Measurements from ENCODE around the gene SPDYE1.
"Not testable (repeated sequence)": the region's sequence is repeated elsewhere in the genome, so short reads cannot be mapped to it uniquely, and the experiment has no call there.

Gene SPDYE1

GRCh38 chr7:43997532-43997931 lies at the start of gene SPDYE1:
Gene SPDYE1, plus strand, starts transcription at chr7:43997897. Its CDS starts 2,053 bp downstream, at chr7:43999950.
- DNase-seq: not testable (repeated sequence)

GRCh38 chr7:43952028-43952427 lies 45.7 kb upstream of the SPDYE1 start:
- DNase-seq: no peak

GRCh38 chr7:43953071-43953470 lies 44.6 kb upstream of the SPDYE1 start:
- DNase-seq: no peak

GRCh38 chr7:43954524-43955228 lies 43.0 kb upstream of the SPDYE1 start:
- DNase-seq: peak; percentile 15

GRCh38 chr7:43956027-43956426 lies 41.7 kb upstream of the SPDYE1 start:
- peak; percentile 14 for DNase-seq

- DNase-seq: no peak
These were observed 36.8 kb upstream of the SPDYE1 start for GRCh38 chr7:43960933-43961332.

- DNase-seq: not testable (repeated sequence)
These were observed 31.3 kb upstream of the SPDYE1 start for GRCh38 chr7:43966392-43966791.

GRCh38 chr7:43968172-43969040 lies 29.3 kb upstream of the SPDYE1 start:
- DNase-seq: not testable (repeated sequence)

GRCh38 chr7:43969586-43969985 lies 28.1 kb upstream of the SPDYE1 start:
- DNase-seq: not testable (repeated sequence)

- not testable (repeated sequence) for DNase-seq
These were observed 27.0 kb upstream of the SPDYE1 start for GRCh38 chr7:43970698-43971097.

GRCh38 chr7:43974033-43974573 lies 23.6 kb upstream of the SPDYE1 start:
- DNase-seq: not testable (repeated sequence)

GRCh38 chr7:43974725-43975482 lies 22.8 kb upstream of the SPDYE1 start:
- DNase-seq: not testable (repeated sequence)

GRCh38 chr7:43977525-43977924 lies 20.2 kb upstream of the SPDYE1 start:
- DNase-seq: no peak

GRCh38 chr7:43978102-43978501 lies 19.6 kb upstream of the SPDYE1 start:
- DNase-seq: not testable (repeated sequence)

- not testable (repeated sequence) for DNase-seq
These were observed 14.8 kb upstream of the SPDYE1 start for GRCh38 chr7:43982848-43983247.

GRCh38 chr7:43983736-43984135 lies 14.0 kb upstream of the SPDYE1 start:
- not testable (repeated sequence) for DNase-seq

- DNase-seq: peak; percentile 91
These were observed 11.5 kb upstream of the SPDYE1 start for GRCh38 chr7:43985904-43986864.

GRCh38 chr7:43987476-43987875 lies 10.2 kb upstream of the SPDYE1 start:
- DNase-seq: not testable (repeated sequence)

- not testable (repeated sequence) for DNase-seq
These were observed 7.6 kb upstream of the SPDYE1 start for GRCh38 chr7:43990011-43990585.

GRCh38 chr7:43990829-43991228 lies 6.9 kb upstream of the SPDYE1 start:
- DNase-seq: not testable (repeated sequence)

- not testable (repeated sequence) for DNase-seq
These were observed 4.8 kb upstream of the SPDYE1 start for GRCh38 chr7:43992896-43993295.

All from CD4-positive, alpha-beta T cell treated with Interleukin-6 for 4 hours (primary cell).